Sigmoid colon (tissue), 7 donors: ENCODE results near the gene SLC39A7. TPM values are rescaled to one million over a fixed set of nuclear protein-coding genes. Genes with fewer than 3 reads are reported as not detected.

ENCODE experiments used
- DNase-seq: peaks from one replicate; pipeline ENCODE4 v3.0.0-alpha.2; 2019
- H3K27ac ChIP-seq, 4 donors: fragments of 200-600 bp; sonication (generic); one replicate each; pipeline ENCODE4 v1.5.1; 2016 to 2019; ENCODE audit warnings: mild to moderate bottlenecking in 1 of 4
- H3K27me3 ChIP-seq, 3 donors: fragments of 200-600 bp; sonication (generic); one replicate each; pipeline ENCODE4 v1.5.1; 2019; ENCODE audit warnings: mild to moderate bottlenecking in 1 of 3
- H3K36me3 ChIP-seq, 4 donors: fragments of 200-600 bp; sonication (generic); one replicate each; pipeline ENCODE4 v1.5.1; 2016 to 2019
- H3K4me1 ChIP-seq, 4 donors: fragments of 200-600 bp; sonication (generic); one replicate each; pipeline ENCODE4 v1.5.1; 2017 to 2019
- H3K4me3 ChIP-seq, 4 donors: fragments of 200-600 bp; sonication (generic); one replicate each; pipeline ENCODE4 v1.5.1; 2017 to 2019; ENCODE audit warnings: mild to moderate bottlenecking in 2 of 4, moderate library complexity in 1 of 4
- H3K9me3 ChIP-seq, 4 donors: fragments of 200-600 bp in 3 of 4; sonication (generic) in 3 of 4; one replicate each; pipeline versions ENCODE4 v1.5.1 to v1.6.1; 2013 to 2019
- EP300 ChIP-seq, 4 donors: sonication (generic); formaldehyde crosslinking; IDR thresholded peaks; one replicate each; pipeline ENCODE4 v1.6.1; 2017; ENCODE audit warnings: antibody characterized with exemption in 4 of 4
- POLR2A ChIP-seq, 2 donors: fragments of 450-650 bp; IDR thresholded peaks; one replicate each; pipeline ENCODE4 v1.6.1; 2016; ENCODE audit warnings: antibody characterized with exemption in 2 of 2, mild to moderate bottlenecking in 2 of 2, moderate library complexity in 2 of 2
- POLR2AphosphoS5 ChIP-seq, 4 donors: sonication (generic); formaldehyde crosslinking; IDR thresholded peaks; one replicate each; pipeline ENCODE4 v1.6.1; 2017; ENCODE audit warnings: antibody characterized with exemption in 4 of 4
- WGBS, 2 donors: extraction: QIAGEN DNeasy Blood & Tissue Kit; methylation state at CpG; one replicate each; pipeline ENCODE4 v1.1.7; 2013; 5-methylcytosine and 5-hydroxymethylcytosine counted together
- intact Hi-C: fragments of 100-400 bp; cut with DNase I; formaldehyde crosslinking; loops from one replicate; pipeline ENCODE4 v1.15.1; 2023
- polyA plus RNA-seq, 3 donors: library from polyadenylated mRNA; stranded (reverse); fragments of 200-250 nt; gene quantifications; one replicate each; pipeline ENCODE4 v1.2.3, GENCODE V29; 2013
- total RNA-seq, 4 donors: library from RNA; depleted of rRNA; stranded (reverse); fragments of >200 nt; gene quantifications; one replicate each; pipeline ENCODE4 v1.1.0, GENCODE V29; 2016
- TF ChIP-seq, protein P1 (sequence below), 4 experiments: fragments of 450-650 bp in 3 of 4; fragments of 200-600 bp in 1 of 4; IDR thresholded peaks; one replicate each; pipeline ENCODE4 v1.5.1; 2016 to 2019; ENCODE audit warnings: antibody characterized with exemption in 4 of 4, mild to moderate bottlenecking in 3 of 4, moderate library complexity in 2 of 4
- donor health status: healthy with polysubstance abuse.
- donor health status: Bipolar disorder and iron deficiency.
- donor health status: healthy.

The SLC39A7 gene
- total and polyA plus RNA-seq, 7 donors = 31.2 to 189 (median 49.6) TPM

DNA sequence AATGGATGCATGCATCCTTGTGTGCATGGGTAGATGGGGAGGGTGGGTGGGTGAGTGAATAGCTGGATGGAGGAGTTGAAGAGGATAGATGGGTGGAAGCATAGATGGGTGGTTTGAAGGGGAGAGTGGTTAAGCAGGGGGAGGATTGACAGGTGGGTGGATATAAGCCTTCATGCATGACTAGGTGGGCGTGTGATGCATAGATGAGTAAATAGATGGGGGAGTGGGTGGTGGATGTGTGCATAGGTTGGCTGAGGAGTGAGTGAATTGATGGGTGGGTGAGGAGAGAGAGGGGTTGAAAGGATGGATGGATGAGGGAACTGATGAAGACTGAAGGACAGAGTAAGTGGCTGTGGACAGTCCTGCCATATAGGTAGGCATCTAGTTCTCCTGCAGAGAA lies 12.9 kb upstream of the SLC39A7 start:
- Histone ChIP-seq H3K9me3 (no peaks in the 10 kb centered on the region), H3K36me3 (no peaks in the 10 kb centered on the region), H3K4me3 (no peak overlapping the region), H3K27me3 (peaks cover 0 to 18% (median 13%) of the 10 kb centered on the region in 3 donors), H3K4me1 (peaks cover 0 to 10% (median 9%) of the 10 kb centered on the region in 4 donors), H3K27ac (no peak overlapping the region)
- intact Hi-C loops = no loop called here
- no peak for DNase-seq
- no peak for TF ChIP-seq POLR2AphosphoS5 (IDR thresholded peaks at IDR 0.05)
- 84 to 87% methylated on average over 1 of the region's 1 CpG for WGBS, 2 donors

DNA sequence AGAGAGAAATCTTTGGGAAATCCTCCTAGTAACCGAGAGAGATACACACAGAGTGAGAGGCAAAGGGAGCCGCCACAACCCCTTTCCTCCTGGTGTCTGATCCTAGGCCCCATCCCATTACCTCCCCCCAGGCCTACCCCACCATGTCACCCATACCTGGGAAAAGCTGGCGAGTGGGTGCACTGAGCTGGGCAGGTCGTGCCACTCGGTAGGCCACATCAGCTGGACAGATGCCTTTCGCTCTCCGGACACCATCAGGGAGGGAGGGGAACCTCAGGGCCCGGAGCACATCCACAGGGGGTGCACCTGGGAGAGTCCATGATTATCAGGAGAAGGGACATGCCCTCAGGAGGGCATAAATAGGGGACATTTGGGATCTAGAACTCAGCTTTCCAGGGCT lies 11.5 kb upstream of the SLC39A7 start:
- Histone ChIP-seq H3K27me3 (peaks cover 0 to 18% (median 13%) of the 10 kb centered on the region in 3 donors), H3K4me1 (peaks cover 0 to 18% (median 17%) of the 10 kb centered on the region in 4 donors), H3K27ac (no peak overlapping the region), H3K9me3 (no peaks in the 10 kb centered on the region), H3K36me3 (peaks cover 0 to under 1% (median 0%) of the 10 kb centered on the region in 4 donors), H3K4me3 (no peak overlapping the region)
- WGBS, 2 donors = 88 to 93% methylated on average over 8 of the region's 8 CpGs
- intact Hi-C loops = no loop called here
- TF ChIP-seq EP300 (IDR thresholded peaks at IDR 0.05) (no peak), POLR2A (IDR thresholded peaks at IDR 0.05) (no peak), POLR2AphosphoS5 (IDR thresholded peaks at IDR 0.05) (no peak)
- TF ChIP-seq, protein P1, sequence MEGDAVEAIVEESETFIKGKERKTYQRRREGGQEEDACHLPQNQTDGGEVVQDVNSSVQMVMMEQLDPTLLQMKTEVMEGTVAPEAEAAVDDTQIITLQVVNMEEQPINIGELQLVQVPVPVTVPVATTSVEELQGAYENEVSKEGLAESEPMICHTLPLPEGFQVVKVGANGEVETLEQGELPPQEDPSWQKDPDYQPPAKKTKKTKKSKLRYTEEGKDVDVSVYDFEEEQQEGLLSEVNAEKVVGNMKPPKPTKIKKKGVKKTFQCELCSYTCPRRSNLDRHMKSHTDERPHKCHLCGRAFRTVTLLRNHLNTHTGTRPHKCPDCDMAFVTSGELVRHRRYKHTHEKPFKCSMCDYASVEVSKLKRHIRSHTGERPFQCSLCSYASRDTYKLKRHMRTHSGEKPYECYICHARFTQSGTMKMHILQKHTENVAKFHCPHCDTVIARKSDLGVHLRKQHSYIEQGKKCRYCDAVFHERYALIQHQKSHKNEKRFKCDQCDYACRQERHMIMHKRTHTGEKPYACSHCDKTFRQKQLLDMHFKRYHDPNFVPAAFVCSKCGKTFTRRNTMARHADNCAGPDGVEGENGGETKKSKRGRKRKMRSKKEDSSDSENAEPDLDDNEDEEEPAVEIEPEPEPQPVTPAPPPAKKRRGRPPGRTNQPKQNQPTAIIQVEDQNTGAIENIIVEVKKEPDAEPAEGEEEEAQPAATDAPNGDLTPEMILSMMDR (IDR thresholded peaks at IDR 0.05) = no peak
- DNase-seq = no peak

DNA sequence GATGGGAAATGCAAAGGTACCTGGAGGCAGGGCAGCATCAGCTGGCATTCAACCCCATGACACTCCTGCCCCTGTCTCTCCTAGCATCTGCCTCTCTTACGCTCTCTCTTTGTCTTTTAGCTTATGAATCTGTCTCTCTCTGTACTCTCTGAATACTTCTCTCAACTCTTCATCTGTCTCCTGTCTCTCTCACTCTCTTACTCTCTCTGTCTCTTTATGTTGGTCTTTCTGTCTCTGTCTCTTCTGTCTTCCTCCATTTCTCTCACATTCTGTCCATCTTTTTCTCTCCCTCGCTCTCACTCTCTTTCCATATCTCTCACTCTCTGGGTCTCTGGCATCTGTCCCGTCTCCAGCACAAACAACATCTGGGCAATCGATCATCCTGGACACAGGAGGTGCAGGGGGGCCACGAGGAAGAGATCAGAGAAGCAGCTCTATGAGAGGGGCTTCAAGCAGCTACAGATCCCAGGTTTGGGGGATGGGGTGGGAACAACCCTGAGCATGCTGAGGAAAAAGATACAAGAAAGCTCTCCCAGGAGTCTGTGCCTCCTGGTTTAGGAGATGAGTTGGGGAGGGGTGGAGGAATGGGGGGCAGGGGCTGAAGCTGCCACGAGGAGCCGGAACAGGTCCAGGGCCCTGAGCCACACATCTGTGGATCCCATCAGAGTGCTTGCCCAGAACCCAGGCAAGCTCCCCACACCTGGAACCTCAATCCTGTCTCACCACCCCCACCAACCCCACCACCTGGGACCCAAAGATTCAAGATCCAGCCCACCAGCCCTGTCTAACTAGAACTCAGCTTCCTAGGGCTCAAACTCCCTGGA lies 10.8 kb upstream of the SLC39A7 start:
- Histone ChIP-seq H3K27me3 (peaks cover 0 to 18% (median 13%) of the 10 kb centered on the region in 3 donors), H3K4me3 (no peak overlapping the region), H3K4me1 (peaks cover 0 to 18% (median 17%) of the 10 kb centered on the region in 4 donors), H3K27ac (no peak overlapping the region), H3K9me3 (no peaks in the 10 kb centered on the region), H3K36me3 (peaks cover 0 to 7% (median 4%) of the 10 kb centered on the region in 4 donors)
- no peak for DNase-seq
- intact Hi-C loops = no loop called here
- TF ChIP-seq EP300 (IDR thresholded peaks at IDR 0.05) (no peak), POLR2A (IDR thresholded peaks at IDR 0.05) (no peak), POLR2AphosphoS5 (IDR thresholded peaks at IDR 0.05) (no peak)
- TF ChIP-seq, protein P1 (IDR thresholded peaks at IDR 0.05) = no peak
- 67 to 72% methylated on average over 7 of the region's 7 CpGs for WGBS, 2 donors

DNA sequence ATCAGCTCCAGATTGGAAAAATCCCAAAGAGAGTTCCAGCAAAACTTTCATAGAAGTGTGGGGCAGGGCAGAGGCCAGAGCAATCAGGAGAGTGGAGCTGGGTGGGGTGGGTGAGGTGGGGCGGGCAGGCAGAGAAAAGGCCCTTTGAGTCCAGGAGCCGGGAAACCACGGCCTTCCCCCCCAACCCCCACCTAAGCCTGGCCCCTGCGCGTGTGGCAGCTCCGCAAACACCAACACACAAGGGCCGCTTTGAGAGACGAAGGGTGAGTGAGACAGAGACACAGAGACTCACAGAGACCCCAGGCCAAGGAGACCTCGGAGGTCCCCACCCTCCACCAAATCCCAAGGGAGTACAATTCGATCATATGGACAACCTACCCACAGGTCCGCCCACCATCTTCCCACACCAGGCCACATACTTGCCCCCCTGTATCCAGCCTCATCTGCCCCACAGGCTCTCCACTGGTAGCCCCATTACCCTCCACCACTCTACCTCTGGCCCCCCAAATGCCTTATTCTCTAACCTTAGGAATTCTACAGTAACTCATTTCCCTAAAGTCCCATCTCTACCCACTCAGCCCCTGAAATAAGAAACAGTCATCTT lies 10.1 kb upstream of the SLC39A7 start:
- no peak for TF ChIP-seq EP300 (IDR thresholded peaks at IDR 0.05)
- TF ChIP-seq POLR2AphosphoS5 (IDR thresholded peaks at IDR 0.05) = no peak
- TF ChIP-seq, protein P1 (IDR thresholded peaks at IDR 0.05) = no peak
- TF ChIP-seq POLR2A (IDR thresholded peaks at IDR 0.05) = no peak
- H3K4me3 ChIP-seq = no peak overlapping the region
- H3K27me3 ChIP-seq = peaks cover 0 to 18% (median 13%) of the 10 kb centered on the region in 3 donors
- H3K27ac ChIP-seq = no peak overlapping the region
- intact Hi-C loops = no loop called here
- H3K36me3 ChIP-seq = peaks cover 0 to 15% (median 12%) of the 10 kb centered on the region in 4 donors
- WGBS, 2 donors = 70 to 80% methylated on average over 11 of the region's 11 CpGs
- H3K4me1 ChIP-seq = peaks cover 0 to 18% (median 17%) of the 10 kb centered on the region in 4 donors
- no peaks in the 10 kb centered on the region for H3K9me3 ChIP-seq
- DNase-seq = no peak
